Measurements from ENCODE around the gene RAD9A.

The RAD9A gene

DNA sequence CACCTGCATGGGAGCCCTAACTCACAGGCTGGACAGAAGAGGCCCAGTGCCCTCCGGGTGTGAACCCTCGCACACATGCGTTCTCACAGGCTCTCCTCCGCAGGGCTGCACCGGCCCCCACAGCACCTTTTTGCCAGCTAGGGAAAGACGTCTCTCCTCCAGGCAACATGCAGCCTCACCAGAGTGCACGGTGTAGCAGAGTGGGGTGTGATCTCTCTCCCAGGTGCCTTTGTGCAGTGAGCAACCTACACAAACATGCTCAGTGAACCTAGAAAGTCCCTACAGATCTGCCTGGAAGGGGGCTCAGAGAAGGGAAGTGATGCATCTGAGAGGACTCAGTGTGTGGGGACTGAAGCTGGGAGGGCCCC is 20.0 kb downstream of the RAD9A start:
- Histone ChIP-seq H3K27ac (no peak overlapping the region), H3K4me3 (no peak overlapping the region), H3K9me3 (ENCODE audit: low read depth, low read length) (no peaks in the 10 kb centered on the region), H3K9ac (ENCODE audit: insufficient read length) (no peak overlapping the region), H3K36me3 (ENCODE audit: insufficient read depth, low read length) (no peaks in the 10 kb centered on the region)
- no peak for DNase-seq (ENCODE audit: low read depth, low spot score)
- no peak for TF ChIP-seq FOXP2 (optimal IDR thresholded peaks at IDR 0.05; ENCODE audit: control extremely low read depth, extremely low read length, insufficient read depth)
- TF ChIP-seq POLR2AphosphoS5 (IDR thresholded peaks at IDR 0.05; ENCODE audit: borderline replicate concordance, low read depth, low read length): no peak
- TF ChIP-seq EZH2 (IDR thresholded peaks at IDR 0.05): no peak

GRCh38 chr11:67412495-67413179 is 20.9 kb downstream of the RAD9A start:
- H3K9me3 ChIP-seq (ENCODE audit: low read depth, low read length): no peaks in the 10 kb centered on the region
- no peak overlapping the region for H3K9ac ChIP-seq (ENCODE audit: insufficient read length)
- H3K4me3 ChIP-seq: no peak overlapping the region
- no peak for DNase-seq (ENCODE audit: low read depth, low spot score)
- TF ChIP-seq POLR2AphosphoS5 (IDR thresholded peaks at IDR 0.05; ENCODE audit: borderline replicate concordance, low read depth, low read length) (no peak), FOXP2 (optimal IDR thresholded peaks at IDR 0.05; ENCODE audit: control extremely low read depth, extremely low read length, insufficient read depth) (no peak), EZH2 (IDR thresholded peaks at IDR 0.05) (no peak)
- no peak overlapping the region for H3K27ac ChIP-seq
- no peaks in the 10 kb centered on the region for H3K36me3 ChIP-seq (ENCODE audit: insufficient read depth, low read length)

GRCh38 chr11:67413266-67413849 is 21.6 kb downstream of the RAD9A start:
- no peaks in the 10 kb centered on the region for H3K36me3 ChIP-seq (ENCODE audit: insufficient read depth, low read length)
- no peak overlapping the region for H3K27ac ChIP-seq
- TF ChIP-seq EZH2 (IDR thresholded peaks at IDR 0.05): no peak
- no peak for TF ChIP-seq POLR2AphosphoS5 (IDR thresholded peaks at IDR 0.05; ENCODE audit: borderline replicate concordance, low read depth, low read length)
- no peak for TF ChIP-seq FOXP2 (optimal IDR thresholded peaks at IDR 0.05; ENCODE audit: control extremely low read depth, extremely low read length, insufficient read depth)
- DNase-seq (ENCODE audit: low read depth, low spot score): no peak
- H3K9ac ChIP-seq (ENCODE audit: insufficient read length): no peak overlapping the region
- no peaks in the 10 kb centered on the region for H3K9me3 ChIP-seq (ENCODE audit: low read depth, low read length)
- no peak overlapping the region for H3K4me3 ChIP-seq

- TF ChIP-seq EZH2 (IDR thresholded peaks at IDR 0.05) (no peak), FOXP2 (optimal IDR thresholded peaks at IDR 0.05; ENCODE audit: control extremely low read depth, extremely low read length, insufficient read depth) (no peak), POLR2AphosphoS5 (IDR thresholded peaks at IDR 0.05; ENCODE audit: borderline replicate concordance, low read depth, low read length) (no peak)
- no peak for DNase-seq (ENCODE audit: low read depth, low spot score)
- Histone ChIP-seq H3K9ac (ENCODE audit: insufficient read length) (no peak within 1 kb of the TSS), H3K9me3 (ENCODE audit: low read depth, low read length) (no peaks in the 10 kb centered on the region), H3K27ac (peak within 1 kb of the TSS; percentile 73), H3K36me3 (ENCODE audit: insufficient read depth, low read length) (no peaks in the 10 kb centered on the region), H3K4me3 (peak within 1 kb of the TSS; percentile 50)
Observed at GRCh38 chr11:67415501-67416304, 23.9 kb downstream of the RAD9A start, which contains the start of gene CARNS1. CARNS1 (plus strand) TSS chr11:67415678; CDS start chr11:67416200, 522 bp downstream.

- Histone ChIP-seq H3K27ac (peak overlapping the region; percentile 73), H3K36me3 (ENCODE audit: insufficient read depth, low read length) (no peaks in the 10 kb centered on the region), H3K9ac (ENCODE audit: insufficient read length) (peak overlapping the region; percentile 61), H3K9me3 (ENCODE audit: low read depth, low read length) (no peaks in the 10 kb centered on the region), H3K4me3 (peak overlapping the region; percentile 50)
- TF ChIP-seq POLR2AphosphoS5 (IDR thresholded peaks at IDR 0.05; ENCODE audit: borderline replicate concordance, low read depth, low read length) (no peak), FOXP2 (optimal IDR thresholded peaks at IDR 0.05; ENCODE audit: control extremely low read depth, extremely low read length, insufficient read depth) (peak; percentile 99), EZH2 (IDR thresholded peaks at IDR 0.05) (no peak)
- DNase-seq (ENCODE audit: low read depth, low spot score): peak; percentile 52
Observed at GRCh38 chr11:67416416-67417335, 24.9 kb downstream of the RAD9A start.

DNA sequence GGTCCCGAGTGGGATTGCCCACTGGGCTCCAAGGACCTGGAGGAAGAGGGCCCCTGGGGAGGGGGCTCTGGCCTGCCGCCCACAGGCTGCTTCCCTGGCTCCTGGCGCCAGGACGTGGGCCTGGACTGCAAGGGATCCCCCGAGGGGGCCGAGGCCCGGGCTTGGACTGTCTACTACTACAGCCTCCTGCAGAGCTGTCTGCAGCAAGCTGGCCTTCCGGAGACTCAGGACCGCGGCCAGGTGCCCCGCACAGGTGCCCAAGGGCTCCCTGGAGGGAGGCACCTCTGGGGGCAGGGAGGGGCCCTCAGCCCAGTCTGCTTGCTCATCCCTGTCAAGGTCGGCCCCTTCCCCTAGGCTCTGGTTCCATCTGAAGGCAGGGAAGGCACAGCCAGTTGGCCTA is 25.6 kb downstream of the RAD9A start:
- Histone ChIP-seq H3K9ac (ENCODE audit: insufficient read length) (peak overlapping the region; percentile 61), H3K36me3 (ENCODE audit: insufficient read depth, low read length) (no peaks in the 10 kb centered on the region), H3K9me3 (ENCODE audit: low read depth, low read length) (no peaks in the 10 kb centered on the region), H3K27ac (peak overlapping the region; percentile 73), H3K4me3 (peak overlapping the region; percentile 50)
- DNase-seq (ENCODE audit: low read depth, low spot score): no peak
- TF ChIP-seq FOXP2 (optimal IDR thresholded peaks at IDR 0.05; ENCODE audit: control extremely low read depth, extremely low read length, insufficient read depth) (no peak), EZH2 (IDR thresholded peaks at IDR 0.05) (no peak)

DNA sequence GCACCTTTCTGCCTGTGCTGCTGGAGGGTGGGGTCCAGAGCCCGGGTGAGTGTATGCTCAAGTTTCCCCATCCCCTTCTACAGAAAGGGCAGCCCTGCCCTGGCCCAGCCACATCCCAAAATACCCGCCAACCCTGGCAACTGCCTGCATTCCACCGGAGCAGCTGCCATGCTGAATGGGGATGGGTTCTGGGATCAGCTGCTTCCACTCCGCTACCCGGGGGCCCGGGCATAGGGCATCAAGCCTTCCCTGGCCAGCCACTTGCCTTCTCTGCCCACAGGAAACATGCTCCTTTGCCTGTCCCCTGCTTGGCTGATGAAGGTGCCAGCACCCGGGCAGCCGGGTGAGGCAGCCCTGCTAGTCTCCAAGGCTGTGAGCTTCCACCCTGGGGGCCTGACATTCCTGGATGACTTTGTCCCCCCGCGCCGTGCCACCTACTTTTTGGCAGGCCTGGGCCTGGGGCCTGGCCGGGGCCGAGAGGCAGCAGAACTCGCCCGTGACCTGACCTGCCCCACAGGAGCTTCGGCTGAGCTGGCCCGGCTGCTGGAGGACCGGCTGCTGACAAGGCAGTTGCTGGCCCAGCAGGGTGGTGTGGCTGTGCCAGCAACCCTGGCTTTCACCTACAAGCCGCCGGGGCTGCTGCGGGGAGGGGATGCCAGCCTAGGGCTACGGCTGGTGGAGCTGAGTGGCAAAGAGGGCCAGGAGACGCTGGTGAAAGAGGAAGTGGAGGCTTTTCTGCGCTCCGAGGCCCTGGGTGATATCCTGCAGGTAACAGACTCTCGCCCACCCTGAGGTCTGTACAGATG is 26.9 kb downstream of the RAD9A start:
- no peak for DNase-seq (ENCODE audit: low read depth, low spot score)
- Histone ChIP-seq H3K36me3 (ENCODE audit: insufficient read depth, low read length) (no peaks in the 10 kb centered on the region), H3K9ac (ENCODE audit: insufficient read length) (no peak overlapping the region), H3K27ac (no peak overlapping the region), H3K4me3 (no peak overlapping the region), H3K9me3 (ENCODE audit: low read depth, low read length) (no peaks in the 10 kb centered on the region)
- TF ChIP-seq FOXP2 (optimal IDR thresholded peaks at IDR 0.05; ENCODE audit: control extremely low read depth, extremely low read length, insufficient read depth) (no peak), EZH2 (IDR thresholded peaks at IDR 0.05) (no peak), POLR2AphosphoS5 (IDR thresholded peaks at IDR 0.05; ENCODE audit: borderline replicate concordance, low read depth, low read length) (no peak)
